Stomach (tissue), 9 donors: ENCODE measurements around the gene NUDT5. TPM values are rescaled to one million over a fixed set of nuclear protein-coding genes. Genes with fewer than 3 reads are reported as not detected.

ENCODE experiments used
- DNase-seq, 2 donors: peaks; one replicate each; pipeline versions ENCODE4 v3.0.0 to v3.0.0-alpha.2; 2013 to 2019
- H3K27ac ChIP-seq, 5 donors: fragments of 200-600 bp in 4 of 5; sonication (generic) in 4 of 5; one replicate each; pipeline ENCODE4 v1.5.1; 2013 to 2019; ENCODE audit warnings: mild to moderate bottlenecking in 1 of 5, moderate library complexity in 1 of 5
- H3K27me3 ChIP-seq, 3 donors: fragments of 200-600 bp; sonication (generic); one replicate each; pipeline ENCODE4 v1.5.1; 2017 to 2019; ENCODE audit warnings: mixed run types in 1 of 3
- H3K36me3 ChIP-seq, 4 donors: fragments of 200-600 bp; sonication (generic); 1 replicate in 3 of 4; 2 replicates in 1 of 4; pipeline ENCODE4 v1.5.1; 2016 to 2019
- H3K4me1 ChIP-seq, 4 donors: fragments of 200-600 bp; sonication (generic); one replicate each; pipeline ENCODE4 v1.5.1; 2016 to 2019
- H3K4me3 ChIP-seq, 4 donors: fragments of 200-600 bp; sonication (generic) in 3 of 4; one replicate each; pipeline ENCODE4 v1.5.1; 2016 to 2019; ENCODE audit warnings: mild to moderate bottlenecking in 1 of 4
- H3K9me3 ChIP-seq, 4 donors: fragments of 200-600 bp; sonication (generic); one replicate each; pipeline ENCODE4 v1.5.1; 2016 to 2019
- CTCF ChIP-seq, 7 experiments: fragments of 450-650 bp in 4 of 7; fragments of 200-600 bp in 3 of 7; sonication (generic) in 3 of 7; IDR thresholded peaks; one replicate each; pipeline ENCODE4 v1.5.1; 2016 to 2019; ENCODE audit warnings: antibody characterized with exemption in 7 of 7, control low read depth in 2 of 7, mild to moderate bottlenecking in 1 of 7
- EP300 ChIP-seq: sonication (generic); formaldehyde crosslinking; IDR thresholded peaks from one replicate; pipeline ENCODE4 v1.6.1; 2017; ENCODE audit warnings: antibody characterized with exemption
- POLR2A ChIP-seq, 4 donors: fragments of 450-650 bp; IDR thresholded peaks; one replicate each; pipeline ENCODE4 v1.6.1; 2016; ENCODE audit warnings: antibody characterized with exemption in 4 of 4, control low read depth in 2 of 4, mild to moderate bottlenecking in 1 of 4, moderate library complexity in 1 of 4
- POLR2AphosphoS5 ChIP-seq, 3 donors: sonication (generic); formaldehyde crosslinking; IDR thresholded peaks; one replicate each; pipeline ENCODE4 v1.6.1; 2016; ENCODE audit warnings: antibody characterized with exemption in 3 of 3
- WGBS, 5 donors: extraction: QIAGEN DNeasy Blood & Tissue Kit in 3 of 5; methylation state at CpG; one replicate each; pipeline versions ENCODE4 v1.1.5 to v1.1.7; 2013 to 2018; 5-methylcytosine and 5-hydroxymethylcytosine counted together
- intact Hi-C: fragments of 100-400 bp; cut with DNase I; formaldehyde crosslinking; loops from one replicate; pipeline ENCODE4 v1.15.1; 2023; ENCODE audit warnings: low total_unique reads
- polyA plus RNA-seq, 3 donors: library from polyadenylated mRNA; stranded (reverse); fragments of 200-250 nt; gene quantifications; one replicate each; pipeline ENCODE4 v1.2.3, GENCODE V29; 2013
- total RNA-seq, 5 donors: library from RNA; depleted of rRNA; stranded (reverse); fragments of >200 nt; gene quantifications; one replicate each; pipeline versions ENCODE4 v1.1.0 to v1.2.3, GENCODE V29; 2014 to 2016
- donor health status: healthy with polysubstance abuse.
- donor health status: Bipolar disorder and iron deficiency.
- donor health status: healthy.

The NUDT5 gene
- total and polyA plus RNA-seq, 8 donors, result 21.4 to 49.4 (median 38.7) TPM

- peak overlapping the region; percentile 78 to 95 (median 92) for H3K27ac ChIP-seq
- H3K36me3 ChIP-seq, result peaks cover 7 to 31% (median 28%) of the 10 kb centered on the region in 4 donors
- no peaks in the 10 kb centered on the region for H3K27me3 ChIP-seq
- TF ChIP-seq EP300, result no peak
- TF ChIP-seq CTCF (IDR thresholded peaks at IDR 0.05), result no peak
- TF ChIP-seq POLR2AphosphoS5 (IDR thresholded peaks at IDR 0.05), result no peak
- WGBS, 5 donors, result 8 to 10% (median 9%) methylated on average over 15 of the region's 15 CpGs
- no peaks in the 10 kb centered on the region for H3K9me3 ChIP-seq
- DNase-seq, result no peak
- H3K4me1 ChIP-seq, result peaks cover 23 to 51% (median 37%) of the 10 kb centered on the region in 4 donors
- H3K4me3 ChIP-seq, result peak overlapping the region; percentile 83 to 99 (median 90)
- intact Hi-C loops, result no loop called here
Measured at GRCh38 chr10:12196531-12197211, 980 bp upstream of the NUDT5 start.

DNA sequence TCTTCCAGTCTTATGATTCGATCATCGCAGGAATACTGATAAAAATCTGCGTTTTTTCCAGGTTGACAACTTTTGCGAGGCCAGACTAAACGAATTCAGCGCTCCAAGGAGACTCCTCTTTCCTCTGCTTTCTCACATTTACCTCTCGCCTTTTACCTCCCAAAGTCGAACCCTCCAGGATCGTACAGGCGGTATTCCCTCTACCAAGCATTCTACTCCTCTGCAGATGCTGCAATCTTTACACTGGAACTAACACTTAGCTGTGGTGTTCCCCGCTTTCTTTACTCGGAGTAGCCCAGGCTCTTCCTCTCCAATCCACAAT, 449 bp downstream of the NUDT5 start:
- intact Hi-C loops, result no loop called here
- H3K4me3 ChIP-seq, result peak overlapping the region; percentile 83 to 99 (median 90)
- WGBS, 5 donors, result 0 to 1% (median 0%) methylated on average over 12 of the region's 12 CpGs
- H3K9me3 ChIP-seq, result no peaks in the 10 kb centered on the region
- peak overlapping the region; percentile 78 to 95 (median 92) for H3K27ac ChIP-seq
- TF ChIP-seq CTCF (IDR thresholded peaks at IDR 0.05), result no peak
- no peak for TF ChIP-seq POLR2A (IDR thresholded peaks at IDR 0.05)
- TF ChIP-seq POLR2AphosphoS5 (IDR thresholded peaks at IDR 0.05), result no peak
- TF ChIP-seq EP300, result no peak
- peaks cover 23 to 52% (median 39%) of the 10 kb centered on the region in 4 donors for H3K4me1 ChIP-seq
- no peak for DNase-seq
- H3K27me3 ChIP-seq, result no peaks in the 10 kb centered on the region
- H3K36me3 ChIP-seq, result peaks cover 7 to 16% (median 15%) of the 10 kb centered on the region in 4 donors

DNA sequence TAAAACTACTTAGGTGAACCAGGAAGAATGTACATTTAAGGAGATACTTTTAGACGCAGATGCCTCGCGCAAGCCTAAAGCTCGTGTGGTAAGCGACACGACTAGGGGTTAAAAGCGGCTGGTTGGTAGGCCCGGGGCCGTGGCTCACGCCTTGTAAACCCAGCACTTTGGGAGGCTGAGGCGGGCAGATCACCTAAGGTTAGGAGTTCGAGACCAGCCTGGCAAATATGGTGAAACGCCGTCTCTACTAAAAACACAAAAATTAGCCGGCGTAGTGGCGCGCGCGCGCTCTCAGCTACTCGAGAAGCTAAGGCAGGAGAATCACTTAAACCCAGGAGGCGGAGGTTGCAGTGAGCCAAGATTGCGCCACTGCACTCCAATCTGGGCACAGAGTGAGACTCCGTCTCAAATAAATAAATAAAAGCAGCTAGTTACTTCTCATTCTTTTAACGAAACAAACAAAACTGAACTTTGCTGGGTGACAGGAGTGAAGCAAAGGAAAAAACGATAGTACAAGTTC, 879 bp downstream of the NUDT5 start:
- no peaks in the 10 kb centered on the region for H3K9me3 ChIP-seq
- H3K36me3 ChIP-seq, result peaks cover 7 to 16% (median 13%) of the 10 kb centered on the region in 4 donors
- H3K4me3 ChIP-seq, result peak overlapping the region; percentile 83 to 99 (median 90)
- peak; percentile 35 to 41 for DNase-seq
- H3K27me3 ChIP-seq, result no peaks in the 10 kb centered on the region
- peak overlapping the region in 4 of 5 donors; percentile 89 to 95 (median 92) for H3K27ac ChIP-seq
- WGBS, 5 donors, result 3 to 5% (median 3%) methylated on average over 27 of the region's 27 CpGs
- intact Hi-C loops, result no loop called here
- no peak for TF ChIP-seq POLR2AphosphoS5 (IDR thresholded peaks at IDR 0.05)
- no peak for TF ChIP-seq CTCF (IDR thresholded peaks at IDR 0.05)
- no peak for TF ChIP-seq POLR2A (IDR thresholded peaks at IDR 0.05)
- no peak for TF ChIP-seq EP300
- peaks cover 23 to 52% (median 39%) of the 10 kb centered on the region in 4 donors for H3K4me1 ChIP-seq

GRCh38 chr10:12193193-12193592, 2.5 kb downstream of the NUDT5 start:
- no peak for DNase-seq
- WGBS, 5 donors, result 82 to 89% (median 85%) methylated on average over 5 of the region's 5 CpGs
- Histone ChIP-seq H3K27ac (no peak overlapping the region), H3K4me1 (peaks cover 23 to 50% (median 38%) of the 10 kb centered on the region in 4 donors), H3K4me3 (no peak overlapping the region), H3K9me3 (no peaks in the 10 kb centered on the region), H3K27me3 (no peaks in the 10 kb centered on the region), H3K36me3 (peaks cover 0 to 9% (median 2%) of the 10 kb centered on the region in 4 donors)
- intact Hi-C loops, result no loop called here
- TF ChIP-seq POLR2A (IDR thresholded peaks at IDR 0.05) (no peak), POLR2AphosphoS5 (IDR thresholded peaks at IDR 0.05) (no peak), EP300 (no peak), CTCF (IDR thresholded peaks at IDR 0.05) (no peak)
